NCI-H226 (cell line): ENCODE measurements around the gene NWD2.
"Not testable (repeated sequence)": the region's sequence is repeated elsewhere in the genome, so short reads cannot be mapped to it uniquely, and the experiment has no call there.

Experiments
- DNase-seq: peaks from one replicate; pipeline ENCODE4 v3.0.0-alpha.2; 2015

Gene NWD2

DNA sequence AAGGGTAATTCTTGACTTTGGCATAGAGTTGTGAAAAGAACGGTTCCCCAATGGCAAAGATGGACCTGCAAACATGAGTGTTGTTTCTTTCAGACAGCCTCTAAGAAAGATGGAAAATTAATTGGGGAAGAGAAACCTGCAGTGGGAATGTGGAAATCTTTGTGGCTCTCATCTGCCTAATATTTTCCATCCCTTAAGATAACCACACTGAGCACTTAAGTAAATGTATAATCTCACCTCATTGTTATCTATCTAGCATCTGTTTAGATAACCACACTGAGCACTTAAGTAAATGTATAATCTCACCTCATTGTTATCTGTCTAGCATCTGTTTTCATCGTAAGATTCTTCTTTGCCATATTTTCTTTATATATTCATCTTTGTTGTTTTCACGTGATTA, 149.3 kb downstream of the NWD2 start:
- no peak for DNase-seq

DNA sequence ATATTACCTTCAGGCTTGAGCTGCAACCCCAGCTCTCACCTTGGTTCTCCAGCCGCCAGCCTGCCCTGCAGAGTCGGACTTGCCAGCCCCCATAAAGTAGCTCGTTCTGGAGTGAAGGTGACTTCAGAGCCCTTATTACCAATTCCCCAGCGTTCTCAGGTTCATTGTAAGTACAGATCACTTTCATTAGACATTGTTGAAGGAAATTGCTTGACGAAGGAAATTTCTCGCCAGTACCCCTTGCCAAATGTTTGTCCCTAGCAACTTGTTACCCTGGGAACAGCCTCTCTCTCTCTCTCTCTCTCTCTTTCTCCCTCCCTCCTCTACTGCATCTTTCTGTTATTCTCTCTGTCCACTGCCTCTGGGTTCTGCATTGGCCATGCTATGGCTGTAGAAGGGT, 153.0 kb downstream of the NWD2 start:
- DNase-seq = no peak

DNA sequence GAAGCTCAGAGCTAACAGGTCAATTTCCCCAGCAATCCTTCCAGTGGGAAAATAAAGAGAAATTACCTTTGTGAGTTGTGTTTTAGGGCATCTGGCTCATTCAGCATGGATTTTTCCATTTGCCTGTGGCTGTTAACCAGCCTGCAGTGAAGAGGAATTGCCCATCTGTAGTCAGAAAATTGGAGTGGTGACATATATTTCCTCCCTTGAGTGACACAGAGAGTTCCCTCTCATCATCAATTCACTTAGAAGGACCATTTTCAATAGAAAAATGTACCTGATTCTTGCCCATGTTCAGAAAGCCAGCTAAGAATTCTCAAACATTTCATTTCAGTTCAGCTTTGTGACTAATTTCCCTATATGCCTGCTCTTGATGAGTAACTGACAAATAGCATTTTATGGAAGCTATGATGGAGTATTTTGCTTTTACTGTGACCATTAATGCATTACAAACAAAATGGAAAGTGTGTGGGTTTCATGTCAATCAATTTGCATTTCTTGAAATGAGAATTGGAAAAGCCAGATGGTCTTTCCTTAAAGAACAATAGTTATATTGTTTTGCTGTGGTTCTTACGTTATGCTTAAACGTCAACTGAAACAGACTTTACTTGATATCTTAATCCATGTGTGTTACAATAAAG, 155.8 kb downstream of the NWD2 start:
- no peak for DNase-seq

DNA sequence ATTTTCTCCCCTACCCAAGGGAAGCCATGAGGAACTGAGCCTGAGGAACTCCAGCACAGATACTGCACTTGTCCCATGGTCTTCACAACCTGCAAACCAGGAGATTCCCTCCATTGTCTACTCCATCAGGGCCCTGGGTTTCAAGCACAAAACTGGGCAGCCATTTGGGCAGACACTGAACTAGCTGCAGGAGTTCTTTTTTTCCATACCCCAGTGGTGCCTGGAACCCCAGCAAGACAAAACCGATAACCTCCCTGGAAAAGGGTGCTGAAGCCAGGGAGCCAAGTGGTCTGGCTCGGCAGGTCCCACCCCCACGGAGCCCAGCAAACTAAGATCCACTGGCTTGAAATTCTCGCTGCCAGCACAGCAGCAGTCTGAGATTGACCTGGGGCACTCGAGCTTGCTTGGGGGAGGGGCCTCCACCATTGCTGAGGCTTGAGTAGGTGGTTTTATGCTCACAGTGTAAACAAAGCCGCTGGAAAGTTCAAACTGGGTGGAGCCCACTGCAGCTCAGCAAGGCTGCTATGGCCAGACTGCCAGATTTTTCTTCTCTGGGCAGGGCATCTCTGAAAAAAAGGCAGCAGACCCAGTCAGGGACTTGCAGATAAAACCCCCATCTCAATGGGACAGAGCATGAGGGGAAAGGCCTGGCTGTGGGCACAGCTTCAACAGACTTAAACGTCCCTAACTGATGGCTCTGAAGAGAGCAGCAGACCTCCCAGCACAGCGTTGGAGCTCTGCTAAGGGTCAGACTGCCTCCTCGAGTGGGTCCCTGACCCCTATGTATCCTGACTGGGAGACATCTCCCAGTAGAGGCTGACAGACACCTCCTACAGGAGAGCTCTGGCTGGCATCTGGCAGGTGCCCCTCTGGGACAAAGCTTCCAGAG, 163.6 kb downstream of the NWD2 start:
- DNase-seq = not testable (repeated sequence)

DNA sequence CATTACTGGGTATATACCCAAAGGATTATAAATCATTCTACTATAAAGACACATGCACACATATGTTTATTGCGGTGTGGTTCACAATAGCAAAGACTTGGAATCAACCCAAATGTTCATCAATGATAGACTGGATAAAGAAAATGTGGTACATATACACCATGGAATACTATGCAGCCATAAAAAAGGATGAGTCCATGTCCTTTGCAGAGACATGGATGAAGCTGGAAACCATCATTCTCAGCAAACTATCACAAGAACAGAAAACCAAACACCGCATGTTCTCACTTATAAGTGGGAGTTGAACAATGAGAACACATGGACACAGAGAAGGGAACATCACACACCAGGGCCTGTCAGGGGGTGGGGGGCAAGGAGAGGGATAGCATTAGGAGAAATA, 169.1 kb downstream of the NWD2 start:
- DNase-seq = not testable (repeated sequence)

DNA sequence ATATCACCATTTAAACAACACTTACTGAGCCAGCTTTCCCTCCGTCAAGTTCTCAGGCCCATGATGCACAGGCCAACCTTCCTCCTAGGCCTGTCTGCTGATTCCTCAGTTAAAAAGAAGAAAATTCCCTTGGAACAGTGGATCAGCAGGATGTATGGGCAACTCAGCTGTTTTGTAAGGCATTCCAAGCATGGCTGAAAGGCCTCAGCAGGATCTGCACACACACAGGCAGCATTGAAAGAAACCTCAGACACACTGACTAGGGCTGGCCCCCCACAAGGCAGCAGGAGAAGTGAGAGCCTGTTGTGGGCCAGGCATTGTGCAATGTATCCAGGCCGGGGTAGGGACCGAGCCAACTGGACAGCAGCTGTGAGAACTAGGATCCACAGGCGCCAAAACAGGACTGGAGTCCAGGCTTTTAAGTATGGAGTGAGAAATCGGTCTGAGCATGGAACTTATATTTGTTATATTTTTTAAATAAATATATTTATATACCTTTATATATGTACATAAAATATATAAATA, 171.4 kb downstream of the NWD2 start:
- DNase-seq = no peak

DNA sequence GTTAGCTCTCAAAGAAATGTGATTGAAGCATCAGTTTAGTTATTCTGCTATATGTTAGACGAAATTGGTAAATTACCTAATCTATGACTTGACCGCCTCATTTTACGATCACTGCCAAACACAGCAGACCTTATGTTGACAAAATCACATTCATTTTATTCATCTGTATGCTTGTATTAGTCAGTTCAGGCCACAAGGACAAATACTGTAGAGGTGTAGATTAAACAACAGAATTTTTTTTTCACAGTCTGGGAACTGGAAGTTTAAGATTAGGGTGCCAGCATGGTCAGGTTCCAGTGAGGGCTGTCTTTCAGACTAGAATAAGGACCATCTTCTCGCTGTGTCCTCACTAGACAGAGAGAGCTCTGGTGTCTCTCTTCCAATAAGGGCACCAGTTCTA, 177.1 kb downstream of the NWD2 start:
- DNase-seq = no peak

DNA sequence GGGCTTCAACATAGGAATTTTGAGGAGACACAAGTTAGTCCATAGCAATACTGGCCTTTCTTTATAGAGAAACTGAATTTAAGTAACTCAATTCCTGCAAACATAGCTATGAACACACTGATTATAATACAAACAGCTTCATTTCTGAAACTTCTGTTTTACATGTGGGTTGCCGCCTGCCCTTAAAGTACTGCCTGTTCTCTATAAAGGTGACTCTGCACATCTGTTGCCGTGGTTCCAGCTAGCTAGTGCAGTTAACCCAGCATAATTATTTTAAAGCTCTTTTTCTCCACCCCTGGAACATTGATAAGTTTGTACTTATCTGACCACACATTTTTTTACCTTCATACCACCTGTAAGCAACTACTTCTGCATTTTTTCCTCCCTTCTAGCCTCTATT, 177.6 kb downstream of the NWD2 start:
- no peak for DNase-seq

DNA sequence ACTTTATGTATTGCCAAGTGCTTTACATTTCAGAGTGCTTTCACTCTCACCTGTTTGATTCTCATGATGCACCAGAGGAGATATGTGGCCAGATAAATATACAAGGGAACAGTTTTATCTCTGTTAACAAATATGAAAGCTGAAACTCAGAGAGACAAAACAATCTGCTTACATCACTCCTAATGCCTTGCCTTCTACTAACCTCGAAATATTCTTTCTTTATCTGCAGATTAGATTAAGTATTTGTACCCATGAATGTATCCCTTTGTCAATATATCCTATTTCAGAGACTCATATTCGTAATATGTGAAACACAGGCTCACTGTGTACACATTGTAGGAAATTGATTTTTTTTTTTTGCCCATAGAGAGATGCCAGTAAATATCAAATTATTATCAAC, 178.1 kb downstream of the NWD2 start:
- DNase-seq = no peak

DNA sequence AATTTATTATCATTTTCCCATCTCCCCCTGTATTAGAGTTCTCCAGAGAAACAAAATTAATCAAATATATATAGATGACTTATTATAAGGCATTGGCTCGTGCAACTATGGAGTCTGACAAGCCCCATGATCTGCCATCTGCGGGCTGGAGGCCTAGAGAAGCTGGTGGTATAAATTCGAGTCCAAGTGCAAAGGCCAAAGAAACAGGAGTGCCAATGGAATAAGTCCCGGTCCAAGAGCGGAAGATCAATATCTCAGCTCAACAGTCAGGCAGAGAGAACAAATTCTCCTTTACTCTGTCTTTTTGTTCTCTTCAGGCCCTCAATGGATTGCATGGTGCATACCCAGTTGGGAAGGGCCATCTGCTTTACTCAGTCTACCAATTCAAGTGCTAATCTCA, 178.8 kb downstream of the NWD2 start:
- DNase-seq = no peak

DNA sequence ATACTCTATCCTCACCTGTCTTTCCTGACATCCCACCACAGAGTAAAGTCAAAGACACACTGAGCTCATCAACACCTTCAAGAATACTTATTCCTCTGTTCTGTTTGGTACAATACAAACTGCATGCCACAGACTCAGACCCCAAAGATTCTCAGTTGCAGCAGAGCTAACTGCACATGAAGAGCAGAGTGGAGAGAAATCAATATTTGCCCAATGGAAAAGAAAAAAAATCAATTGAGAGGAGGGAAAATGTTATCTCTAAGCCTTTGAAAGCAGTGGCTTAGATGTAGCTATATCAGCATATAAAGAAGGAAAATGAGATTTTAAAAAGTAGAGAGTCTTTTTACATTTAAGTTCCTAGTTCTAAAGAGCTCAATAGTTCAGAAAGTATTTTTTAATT, 180.2 kb downstream of the NWD2 start:
- DNase-seq = no peak

DNA sequence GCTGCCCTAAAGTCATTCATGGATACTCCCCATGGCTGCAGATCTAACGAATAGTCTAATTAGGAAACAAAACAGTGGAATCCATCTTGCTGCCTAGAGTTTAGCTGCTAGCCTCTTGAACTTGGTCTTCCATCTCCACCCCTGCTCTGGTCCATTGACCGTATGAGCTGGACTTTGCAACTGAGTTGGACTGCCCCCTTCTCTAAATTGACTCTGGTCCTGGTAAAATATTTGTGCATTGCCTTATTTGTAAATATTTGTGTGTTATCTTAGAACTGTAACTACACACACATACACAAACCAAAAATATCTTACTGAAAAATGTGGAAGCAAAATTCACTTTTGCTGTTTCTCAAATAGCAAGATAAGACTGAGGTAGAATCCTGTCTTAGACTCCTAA, 181.3 kb downstream of the NWD2 start:
- DNase-seq = no peak

DNA sequence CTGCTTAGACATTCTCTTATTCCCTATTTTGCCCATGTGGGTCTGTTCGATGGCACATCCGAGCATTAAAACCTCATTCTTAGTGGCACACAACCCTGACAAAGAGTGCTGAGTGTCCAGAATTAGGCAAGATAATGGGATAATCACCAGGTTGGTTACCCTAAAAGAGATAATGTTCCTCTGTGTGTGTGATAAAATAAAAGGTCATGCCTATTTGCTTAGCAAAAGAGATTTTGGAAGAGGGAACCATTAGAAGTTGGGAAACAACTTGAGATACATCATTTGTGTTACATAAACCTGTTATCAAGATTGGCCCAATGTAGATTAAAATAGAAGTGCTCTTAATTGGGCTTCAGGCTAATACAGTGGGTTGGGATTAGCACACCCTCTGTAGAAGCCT, 182.7 kb downstream of the NWD2 start:
- no peak for DNase-seq

DNA sequence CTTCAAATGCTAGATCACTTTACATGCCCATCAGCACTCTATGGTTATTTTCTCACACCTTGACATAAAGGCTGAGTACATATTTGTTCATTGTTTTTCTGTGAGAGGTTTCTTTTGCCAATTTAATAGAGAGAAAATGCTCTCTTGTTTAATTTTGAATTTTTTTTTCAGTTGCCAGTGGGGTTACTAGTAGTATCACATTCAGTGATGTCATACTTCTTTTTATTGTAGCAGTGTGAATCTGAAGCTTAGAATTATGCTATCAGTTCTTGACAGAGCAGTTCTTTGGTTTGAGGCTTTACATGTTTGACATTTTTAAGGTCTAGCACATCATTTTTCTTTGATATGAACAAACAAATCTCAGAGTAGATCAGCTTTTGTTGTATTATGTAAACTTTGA, 185.4 kb downstream of the NWD2 start:
- DNase-seq = no peak

DNA sequence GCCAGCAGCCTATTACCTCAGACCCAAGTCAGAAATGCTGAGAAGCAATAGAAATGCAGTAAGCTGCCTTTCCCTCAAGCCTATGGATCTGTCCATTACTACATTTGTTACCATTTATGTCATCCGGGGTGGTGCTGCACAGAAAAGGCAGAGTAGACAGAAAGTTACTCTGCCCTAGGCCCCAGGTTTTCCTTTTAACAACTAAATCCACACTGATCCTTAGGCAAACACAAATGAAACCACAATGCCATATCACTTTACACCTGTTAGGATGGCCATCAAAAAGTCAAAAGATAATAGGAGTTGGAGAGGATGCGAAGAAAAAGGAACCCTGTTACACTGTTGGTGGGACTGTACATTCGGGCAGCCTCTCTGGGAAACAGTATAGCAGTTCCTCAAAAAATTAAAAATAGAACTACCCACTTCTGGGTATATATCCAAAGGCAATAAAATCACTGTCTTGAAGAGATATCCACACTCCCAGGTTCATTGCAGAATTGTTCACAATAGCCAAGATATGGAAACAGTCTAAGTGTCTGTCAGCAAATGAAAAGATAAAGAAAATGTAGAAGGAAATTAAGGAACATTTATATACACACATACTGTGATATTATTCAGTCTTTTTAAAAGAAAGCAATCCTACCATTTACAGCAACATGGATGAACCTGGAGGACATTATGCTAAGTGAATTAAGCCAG, 186.3 kb downstream of the NWD2 start:
- DNase-seq = no peak

DNA sequence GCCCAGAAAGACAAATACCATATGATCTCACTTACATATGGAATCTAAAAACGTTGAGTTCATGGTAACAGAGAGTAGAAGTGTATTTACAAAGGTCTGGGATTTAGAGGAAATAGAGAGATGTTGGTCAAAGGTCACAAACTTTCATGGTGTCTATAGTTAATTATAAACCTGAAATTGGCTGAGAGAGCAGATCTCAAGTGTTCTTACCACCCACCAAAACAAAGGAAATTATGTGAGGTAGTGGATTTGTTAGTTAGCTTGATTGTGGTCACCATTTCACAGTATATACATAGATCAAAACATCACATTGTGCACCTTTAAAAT, 186.8 kb downstream of the NWD2 start:
- DNase-seq = no peak

DNA sequence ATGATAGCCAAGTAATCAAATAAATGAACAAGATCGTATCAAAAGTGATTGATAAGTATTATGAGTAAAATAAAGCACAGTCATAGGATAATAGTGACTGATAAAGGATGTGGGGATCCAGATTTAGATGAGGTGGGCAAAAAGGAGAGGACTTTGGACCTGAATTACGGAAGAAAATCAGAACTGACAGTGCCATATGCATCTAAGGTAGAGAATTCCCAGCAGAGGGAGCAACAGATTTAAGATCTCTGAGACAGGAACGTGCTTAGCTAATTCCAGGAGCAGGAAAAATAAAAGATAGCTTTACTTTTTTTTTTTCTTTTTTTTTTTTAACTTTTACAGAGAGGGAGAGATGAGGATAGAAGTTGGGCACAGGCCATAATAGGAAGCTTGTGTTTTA, 189.9 kb downstream of the NWD2 start:
- no peak for DNase-seq

DNA sequence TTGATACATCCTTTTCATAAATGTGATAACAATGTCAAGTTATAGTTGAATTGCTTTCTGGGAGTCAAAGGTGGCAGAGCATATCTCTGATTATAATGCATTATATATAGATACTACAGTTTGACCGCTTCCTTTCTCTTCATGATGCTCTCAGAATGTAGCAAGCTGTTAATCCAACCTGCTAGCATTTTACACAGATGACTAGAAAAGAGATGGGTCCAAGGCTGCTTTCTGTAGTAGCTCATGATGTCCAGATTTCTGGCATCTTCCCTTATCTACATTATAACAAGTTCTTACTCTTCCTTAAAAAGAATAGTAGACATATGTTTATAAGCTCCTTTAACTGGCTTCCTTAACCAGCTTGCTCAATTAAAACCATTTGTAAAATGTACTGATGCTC, 192.0 kb downstream of the NWD2 start:
- DNase-seq = no peak

DNA sequence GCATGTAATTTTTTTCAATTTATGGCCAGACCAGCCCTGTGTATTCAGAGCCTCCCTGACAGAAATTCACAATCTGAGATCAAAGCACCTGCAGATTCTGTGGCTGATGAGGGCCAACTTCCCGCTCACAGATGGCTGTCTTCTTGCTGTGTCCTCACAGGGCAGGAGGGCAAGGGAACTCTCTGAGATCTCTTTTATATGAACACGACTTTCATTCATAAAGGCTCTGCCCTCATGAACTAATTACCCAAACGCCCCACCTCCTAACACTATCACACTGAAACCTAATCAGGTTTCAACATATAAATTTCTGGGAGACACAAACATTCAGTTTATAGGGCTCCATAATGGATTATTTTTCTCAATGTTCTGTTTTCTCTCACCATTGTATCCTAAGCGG, 192.6 kb downstream of the NWD2 start:
- no peak for DNase-seq

DNA sequence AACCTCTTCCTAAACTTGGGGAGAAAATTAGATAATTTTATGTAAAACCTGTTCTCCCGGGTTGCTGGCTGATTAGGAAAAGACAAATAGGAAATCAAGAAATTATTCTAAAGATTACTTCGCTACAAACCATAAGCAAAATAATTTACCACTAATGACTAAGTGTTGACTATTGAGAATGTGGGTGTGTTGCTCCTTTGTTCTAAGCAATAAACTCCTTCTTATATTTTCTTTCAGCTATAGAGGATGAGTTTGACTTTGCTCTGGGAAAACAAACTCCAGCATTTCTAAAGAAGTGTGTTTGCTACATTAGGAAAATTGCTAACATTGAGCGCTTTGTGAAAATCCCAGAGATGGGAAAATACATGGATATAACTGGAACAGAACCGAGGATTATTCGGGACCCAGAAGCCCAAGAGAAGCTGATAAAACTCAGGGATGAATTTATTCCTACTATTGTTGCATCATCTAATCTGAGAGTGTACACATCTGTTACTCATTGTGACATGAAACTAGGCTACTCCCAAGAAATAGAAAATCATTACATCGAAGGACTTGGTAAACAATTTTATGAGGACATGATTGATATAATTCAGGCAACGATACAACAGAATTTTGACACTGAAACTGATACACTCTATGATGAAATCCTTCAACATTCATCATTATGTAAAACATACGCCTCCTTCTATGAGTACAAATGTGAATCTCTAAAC, 194.2 kb downstream of the NWD2 start:
- no peak for DNase-seq

DNA sequence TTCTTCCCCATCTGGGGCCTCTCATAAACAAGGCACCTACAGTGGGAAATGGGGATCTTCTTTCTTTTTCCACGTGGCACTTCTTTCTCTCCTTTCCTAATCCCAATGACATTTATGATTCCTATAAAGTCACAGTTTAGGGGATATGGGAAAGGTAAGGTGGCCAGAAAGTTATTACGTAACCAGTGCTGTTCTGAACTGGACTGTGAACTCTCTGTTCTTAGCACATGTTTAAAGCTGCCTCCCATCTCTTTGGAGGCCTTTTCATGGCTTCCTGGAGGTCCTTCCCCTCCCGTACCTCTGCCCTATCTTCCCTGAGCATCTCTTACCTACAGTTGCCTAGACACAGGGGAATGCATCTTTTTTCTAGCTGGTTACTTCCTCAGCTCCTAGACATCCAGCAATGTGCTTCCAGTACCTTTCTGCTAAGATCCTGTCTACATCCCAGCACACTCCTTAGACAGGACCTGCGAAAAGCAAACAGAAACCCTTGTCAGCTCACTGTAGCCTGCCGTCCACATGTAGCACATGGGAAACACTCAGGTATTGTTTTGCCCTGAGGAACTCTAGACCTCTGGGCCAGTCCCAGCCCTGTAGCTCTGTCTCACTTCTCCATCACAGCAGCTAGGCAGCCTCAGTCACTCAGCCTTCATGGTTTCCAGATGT, 195.4 kb downstream of the NWD2 start:
- DNase-seq = no peak

DNA sequence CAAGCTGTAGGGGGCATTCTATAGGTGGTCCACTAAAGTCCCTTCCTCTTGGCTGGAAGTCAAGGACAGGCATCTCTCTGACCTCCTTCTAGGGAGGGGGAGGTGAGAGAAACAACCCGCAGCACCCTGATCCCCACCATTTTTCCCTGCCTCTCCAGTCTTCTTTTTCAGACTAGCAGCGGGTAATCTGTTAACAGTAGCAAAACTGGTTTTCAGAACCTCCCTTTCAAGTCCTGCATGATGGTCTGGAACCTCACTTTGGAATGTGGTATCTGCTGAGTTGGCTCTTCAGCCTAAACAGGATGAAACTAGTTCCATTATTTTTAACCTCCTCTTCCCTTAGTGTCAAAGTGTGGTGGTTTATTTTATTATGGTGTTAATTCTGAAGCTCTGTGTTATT, 196.0 kb downstream of the NWD2 start:
- DNase-seq = no peak
